Measurements from ENCODE around the gene ZSCAN18.
"Not testable (repeated sequence)": the region's sequence is repeated elsewhere in the genome, so short reads cannot be mapped to it uniquely, and the experiment has no call there.

ZSCAN18 gene

GRCh38 chr19:58097781-58098681, at the start of gene ZSCAN18:
TSS of gene ZSCAN18 (minus strand) at chr19:58098231. CDS start at chr19:58090267, 7,964 bp downstream.
- DNase-seq (ENCODE audit: extremely low read depth, low read depth): peak; percentile 40
- peak within 1 kb of the TSS; percentile 52 for H3K4me3 ChIP-seq (replicated peaks; ENCODE audit: low read depth, low read length)
- no peak for TF ChIP-seq CTCF (IDR thresholded peaks at IDR 0.05; ENCODE audit: low read depth, low read length, missing control alignments)

GRCh38 chr19:58147475-58147874, 49.4 kb upstream of the ZSCAN18 start:
- not testable (repeated sequence) for H3K4me3 ChIP-seq (replicated peaks; ENCODE audit: low read depth, low read length)

GRCh38 chr19:58145849-58146248, 47.8 kb upstream of the ZSCAN18 start:
- no peak for TF ChIP-seq CTCF (IDR thresholded peaks at IDR 0.05; ENCODE audit: low read depth, low read length, missing control alignments)
- no peak overlapping the region for H3K4me3 ChIP-seq (replicated peaks; ENCODE audit: low read depth, low read length)
- no peak for DNase-seq (ENCODE audit: extremely low read depth, low read depth)

More at GRCh38 chr19:58147475-58147874, 49.4 kb upstream of the ZSCAN18 start:
- DNase-seq (ENCODE audit: extremely low read depth, low read depth): not testable (repeated sequence)

- DNase-seq (ENCODE audit: extremely low read depth, low read depth): no peak
- H3K4me3 ChIP-seq (replicated peaks; ENCODE audit: low read depth, low read length): no peak overlapping the region
- TF ChIP-seq CTCF (IDR thresholded peaks at IDR 0.05; ENCODE audit: low read depth, low read length, missing control alignments): no peak
Measured at GRCh38 chr19:58134244-58134643, 36.2 kb upstream of the ZSCAN18 start.

- no peak overlapping the region for H3K4me3 ChIP-seq (replicated peaks; ENCODE audit: low read depth, low read length)
- DNase-seq (ENCODE audit: extremely low read depth, low read depth): no peak
- no peak for TF ChIP-seq CTCF (IDR thresholded peaks at IDR 0.05; ENCODE audit: low read depth, low read length, missing control alignments)
Measured at GRCh38 chr19:58129284-58129683, 31.3 kb upstream of the ZSCAN18 start.

- no peak for DNase-seq (ENCODE audit: extremely low read depth, low read depth)
- H3K4me3 ChIP-seq (replicated peaks; ENCODE audit: low read depth, low read length): no peak overlapping the region
- TF ChIP-seq CTCF (IDR thresholded peaks at IDR 0.05; ENCODE audit: low read depth, low read length, missing control alignments): no peak
Measured at GRCh38 chr19:58128041-58128685, 30.1 kb upstream of the ZSCAN18 start.

- no peak overlapping the region for H3K4me3 ChIP-seq (replicated peaks; ENCODE audit: low read depth, low read length)
- DNase-seq (ENCODE audit: extremely low read depth, low read depth): no peak
- TF ChIP-seq CTCF (IDR thresholded peaks at IDR 0.05; ENCODE audit: low read depth, low read length, missing control alignments): no peak
Measured at GRCh38 chr19:58123354-58123753, 25.3 kb upstream of the ZSCAN18 start.
